ENCODE results near the gene PINK1.

The PINK1 gene

GRCh38 chr1:20589331-20590278, 43.7 kb upstream of the PINK1 start:
- in situ Hi-C loops (cut with HindIII; ENCODE audit: low sequenced_read_pairs), result no loop called here
- TF ChIP-seq CTCF (IDR thresholded peaks at IDR 0.05; ENCODE audit: low read depth, low read length, missing control alignments), result no peak
- H3K4me3 ChIP-seq (ENCODE audit: low read depth, low read length), result no peak overlapping the region
- DNase-seq (ENCODE audit: low read depth), result no peak

- no peak for TF ChIP-seq CTCF (IDR thresholded peaks at IDR 0.05; ENCODE audit: low read depth, low read length, missing control alignments)
- in situ Hi-C loops (cut with HindIII; ENCODE audit: low sequenced_read_pairs), result no loop called here
- no peak overlapping the region for H3K4me3 ChIP-seq (ENCODE audit: low read depth, low read length)
- DNase-seq (ENCODE audit: low read depth), result no peak
Observed at GRCh38 chr1:20590306-20590777, 42.9 kb upstream of the PINK1 start.

- in situ Hi-C loops (cut with HindIII; ENCODE audit: low sequenced_read_pairs), result no loop called here
- no peak for DNase-seq (ENCODE audit: low read depth)
- no peak for TF ChIP-seq CTCF (IDR thresholded peaks at IDR 0.05; ENCODE audit: low read depth, low read length, missing control alignments)
- H3K4me3 ChIP-seq (ENCODE audit: low read depth, low read length), result no peak overlapping the region
Observed at GRCh38 chr1:20593756-20594155, 39.5 kb upstream of the PINK1 start.

- TF ChIP-seq CTCF (IDR thresholded peaks at IDR 0.05; ENCODE audit: low read depth, low read length, missing control alignments), result no peak
- in situ Hi-C loops (cut with HindIII; ENCODE audit: low sequenced_read_pairs), result no loop called here
- no peak overlapping the region for H3K4me3 ChIP-seq (ENCODE audit: low read depth, low read length)
- no peak for DNase-seq (ENCODE audit: low read depth)
Observed at GRCh38 chr1:20594746-20595145, 38.5 kb upstream of the PINK1 start.

- TF ChIP-seq CTCF (IDR thresholded peaks at IDR 0.05; ENCODE audit: low read depth, low read length, missing control alignments), result no peak
- in situ Hi-C loops (cut with HindIII; ENCODE audit: low sequenced_read_pairs), result no loop called here
- H3K4me3 ChIP-seq (ENCODE audit: low read depth, low read length), result no peak overlapping the region
- DNase-seq (ENCODE audit: low read depth), result no peak
Observed at GRCh38 chr1:20596106-20596505, 37.2 kb upstream of the PINK1 start.

- no peak for DNase-seq (ENCODE audit: low read depth)
- in situ Hi-C loops (cut with HindIII; ENCODE audit: low sequenced_read_pairs), result no loop called here
- TF ChIP-seq CTCF (IDR thresholded peaks at IDR 0.05; ENCODE audit: low read depth, low read length, missing control alignments), result no peak
- no peak overlapping the region for H3K4me3 ChIP-seq (ENCODE audit: low read depth, low read length)
Observed at GRCh38 chr1:20597650-20598049, 35.6 kb upstream of the PINK1 start.
